T-helper 17 cell (primary cell): Measurements from ENCODE around the gene INF2. TPM values are rescaled to one million over a fixed set of nuclear protein-coding genes. Genes with fewer than 3 reads are reported as not detected.
"Not testable (repeated sequence)": the region's sequence is repeated elsewhere in the genome, so short reads cannot be mapped to it uniquely, and the experiment has no call there.

Experiments used
- ATAC-seq: fragments of 150-1000 bp; cut with Tn5 transposase; 2 replicates; pipeline ENCODE4 v1.10.0; 2021; ENCODE audit warnings: mild to moderate bottlenecking, moderate library complexity
- DNase-seq, 3 donors: peaks; one replicate each; pipeline versions ENCODE4 v3.0.0 to v3.0.0-alpha.2; 2020 to 2021
- H3K9me3 ChIP-seq: one replicate; pipeline ENCODE4 v1.7.0; 2013; ENCODE audit warnings: low read length, mild to moderate bottlenecking; ENCODE audit not compliant: control insufficient read depth, poor library complexity, severe bottlenecking
- H3K27ac Mint-ChIP-seq: one replicate; pipeline ENCODE4 v1.8.0; 2022; ENCODE audit warnings: mild to moderate bottlenecking, moderate library complexity, mixed read lengths
- H3K27me3 Mint-ChIP-seq: one replicate; pipeline ENCODE4 v1.8.0; 2022; ENCODE audit warnings: mixed read lengths
- H3K36me3 Mint-ChIP-seq: one replicate; pipeline ENCODE4 v1.8.0; 2022; ENCODE audit warnings: low read depth, mixed read lengths
- H3K4me1 Mint-ChIP-seq: one replicate; pipeline ENCODE4 v1.8.0; 2022; ENCODE audit warnings: mild to moderate bottlenecking, mixed read lengths
- H3K4me3 Mint-ChIP-seq: one replicate; pipeline ENCODE4 v1.8.0; 2022; ENCODE audit warnings: mild to moderate bottlenecking, moderate library complexity, mixed read lengths
- total RNA-seq, 4 donors: library from RNA in 2 of 4; stranded (reverse) in 2 of 4; gene quantifications; one replicate each; pipeline ENCODE4 v1.2.3 and lab custom pipeline; 2022 to 2026

The INF2 gene
- total RNA-seq, 2 donors from 2014 or later, result 61.0 to 76.1 TPM

DNA sequence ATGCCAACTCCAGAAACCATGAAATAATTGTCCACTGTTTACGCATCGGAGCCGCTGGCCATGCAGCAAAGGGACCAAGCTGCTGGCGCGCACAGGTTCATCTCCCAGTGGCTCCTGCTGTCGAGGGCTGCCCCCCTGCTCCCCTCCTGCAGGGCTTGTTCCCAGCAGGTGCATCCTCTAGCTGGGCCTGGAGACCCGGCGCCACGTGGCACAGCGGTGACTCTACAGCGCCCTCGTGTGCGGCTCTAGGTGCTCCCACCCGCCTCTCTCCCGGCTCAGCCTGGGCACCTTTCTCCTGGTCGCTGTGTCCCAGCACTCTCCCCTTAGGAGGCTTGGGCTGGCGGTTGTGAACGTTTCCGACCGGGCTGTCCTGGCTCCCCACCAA lies 37.5 kb upstream of the INF2 start:
- Mint-ChIP-seq H3K36me3 (no peaks in the 10 kb centered on the region), H3K27me3 (peaks cover 11% of the 10 kb centered on the region), H3K4me3 (no peak overlapping the region), H3K27ac (peak overlapping the region; percentile 27), H3K4me1 (peaks cover 4% of the 10 kb centered on the region)
- DNase-seq, result no peak
- no peak for ATAC-seq
- no peaks in the 10 kb centered on the region for H3K9me3 ChIP-seq

DNA sequence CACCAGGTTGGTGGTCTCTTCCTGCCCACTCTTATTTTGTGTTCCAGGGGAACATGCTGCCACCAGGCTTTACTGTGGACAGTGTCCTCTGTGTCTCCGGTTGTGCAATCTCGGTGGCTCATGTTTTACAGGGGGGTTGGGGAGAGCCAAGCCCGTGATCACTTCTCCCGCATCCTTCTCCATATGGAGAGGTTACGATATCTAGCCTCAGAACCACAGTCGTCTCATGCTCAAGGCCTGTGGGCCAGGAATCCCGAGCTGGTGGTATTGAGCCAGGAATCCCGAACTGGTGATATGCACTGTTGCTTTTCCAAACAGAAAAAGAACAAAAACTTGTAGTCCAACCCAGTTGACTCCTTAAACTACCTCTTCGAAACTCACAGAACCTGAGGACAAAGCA lies 37.0 kb upstream of the INF2 start:
- no peaks in the 10 kb centered on the region for H3K36me3 Mint-ChIP-seq
- no peaks in the 10 kb centered on the region for H3K9me3 ChIP-seq
- peak overlapping the region; percentile 27 for H3K27ac Mint-ChIP-seq
- H3K4me1 Mint-ChIP-seq, result peaks cover 4% of the 10 kb centered on the region
- DNase-seq (no peak), ATAC-seq (no peak)
- H3K4me3 Mint-ChIP-seq, result no peak overlapping the region
- peaks cover 11% of the 10 kb centered on the region for H3K27me3 Mint-ChIP-seq

DNA sequence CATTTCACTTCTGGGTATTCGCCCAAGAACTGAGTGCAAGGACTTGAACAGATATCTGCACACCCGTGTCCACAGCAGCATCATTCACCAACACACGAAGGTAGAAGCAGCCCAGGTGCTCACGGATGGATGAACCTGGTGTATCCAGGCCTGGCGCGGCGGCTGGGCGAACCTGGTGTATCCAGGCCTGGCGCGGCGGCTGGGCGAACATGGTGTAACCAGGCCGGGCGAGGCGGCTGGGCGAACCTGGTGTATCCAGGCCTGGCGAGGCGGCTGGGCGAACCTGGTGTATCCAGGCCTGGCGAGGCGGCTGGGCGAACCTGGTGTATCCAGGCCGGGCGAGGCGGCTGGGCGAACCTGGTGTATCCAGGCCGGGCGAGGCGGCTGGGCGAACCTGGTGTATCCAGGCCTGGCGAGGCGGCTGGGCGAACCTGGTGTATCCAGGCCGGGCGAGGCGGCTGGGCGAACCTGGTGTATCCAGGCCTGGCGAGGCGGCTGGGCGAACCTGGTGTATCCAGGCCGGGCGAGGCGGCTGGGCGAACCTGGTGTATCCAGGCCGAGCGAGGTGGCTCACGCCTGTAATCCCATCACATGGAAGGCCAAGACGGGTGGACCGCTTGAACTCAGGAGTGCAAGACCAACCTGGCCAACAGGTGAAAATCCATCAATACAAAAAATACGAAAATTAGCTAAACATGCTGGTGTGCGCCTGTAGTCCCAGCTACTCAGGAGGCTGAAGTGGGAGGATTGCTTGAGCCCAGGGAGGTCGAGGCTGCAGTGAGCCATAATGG lies 36.1 kb upstream of the INF2 start:
- H3K4me3 Mint-ChIP-seq, DNase-seq, H3K36me3 Mint-ChIP-seq, H3K27ac Mint-ChIP-seq, ATAC-seq, H3K9me3 ChIP-seq, H3K4me1 Mint-ChIP-seq: not testable (repeated sequence)
- peaks cover 11% of the 10 kb centered on the region for H3K27me3 Mint-ChIP-seq

DNA sequence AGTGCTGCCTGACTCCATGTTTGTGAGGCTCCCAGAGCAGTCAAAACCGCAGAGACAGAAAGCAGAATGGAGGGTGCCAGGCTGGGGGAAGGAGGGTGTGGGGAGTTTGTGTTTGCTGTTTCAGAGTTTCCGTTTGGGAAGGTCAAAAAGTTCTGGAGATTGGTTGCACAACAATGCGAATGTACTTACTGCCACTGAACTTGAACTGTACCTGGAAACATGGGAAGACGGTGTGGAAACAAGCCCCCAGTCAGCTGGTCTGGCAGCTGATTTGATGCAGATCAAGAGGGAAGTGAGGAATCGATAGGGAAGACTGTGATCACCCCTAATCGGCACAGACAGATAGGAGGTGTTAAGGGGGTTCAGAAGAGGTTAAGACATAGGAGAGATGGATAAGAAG lies 35.3 kb upstream of the INF2 start:
- no peaks in the 10 kb centered on the region for H3K9me3 ChIP-seq
- Mint-ChIP-seq H3K4me1 (peaks cover 4% of the 10 kb centered on the region), H3K36me3 (no peaks in the 10 kb centered on the region), H3K27ac (no peak overlapping the region), H3K4me3 (no peak overlapping the region), H3K27me3 (peaks cover 11% of the 10 kb centered on the region)
- ATAC-seq, result no peak
- no peak for DNase-seq

DNA sequence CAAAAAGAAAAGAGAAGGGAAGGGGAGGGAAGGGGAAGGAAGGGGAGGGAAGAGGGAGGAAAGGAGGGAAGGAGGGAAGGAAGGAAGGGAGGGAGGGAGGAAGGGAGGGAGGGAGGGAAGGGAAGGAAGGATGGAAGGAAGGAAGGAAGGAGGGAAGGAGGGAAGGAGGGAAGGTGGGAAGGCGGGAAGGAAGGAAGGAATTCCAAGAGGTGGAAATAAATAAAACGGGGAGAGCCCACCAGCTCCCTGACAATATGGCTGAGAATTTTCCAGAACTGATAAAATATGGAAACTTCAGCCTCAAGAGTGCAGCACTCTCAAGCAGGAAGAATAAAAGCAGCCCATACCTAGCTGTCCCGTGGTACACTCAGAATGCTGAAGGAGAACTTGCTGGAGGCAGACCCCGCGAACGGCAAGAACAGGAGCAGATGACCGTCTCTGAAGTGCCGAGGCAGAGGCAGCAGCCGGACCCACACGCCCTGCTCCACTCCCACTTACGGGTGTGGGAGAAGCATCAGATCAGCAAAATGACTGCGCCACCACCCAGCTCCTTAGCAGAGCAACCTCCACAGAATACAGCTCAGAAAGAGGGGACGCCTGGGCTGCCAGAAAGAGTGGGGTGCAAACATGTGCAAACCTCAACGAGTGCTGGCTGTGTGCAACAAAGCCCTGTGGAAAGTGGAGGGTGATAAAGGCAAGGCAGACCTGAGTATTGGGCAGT lies 34.1 kb upstream of the INF2 start:
- Mint-ChIP-seq H3K27me3 (peaks cover 8% of the 10 kb centered on the region), H3K36me3 (no peaks in the 10 kb centered on the region), H3K4me3 (no peak overlapping the region), H3K4me1 (peaks cover 4% of the 10 kb centered on the region), H3K27ac (peak overlapping the region; percentile 70)
- ATAC-seq (no peak), DNase-seq (no peak)
- no peaks in the 10 kb centered on the region for H3K9me3 ChIP-seq

DNA sequence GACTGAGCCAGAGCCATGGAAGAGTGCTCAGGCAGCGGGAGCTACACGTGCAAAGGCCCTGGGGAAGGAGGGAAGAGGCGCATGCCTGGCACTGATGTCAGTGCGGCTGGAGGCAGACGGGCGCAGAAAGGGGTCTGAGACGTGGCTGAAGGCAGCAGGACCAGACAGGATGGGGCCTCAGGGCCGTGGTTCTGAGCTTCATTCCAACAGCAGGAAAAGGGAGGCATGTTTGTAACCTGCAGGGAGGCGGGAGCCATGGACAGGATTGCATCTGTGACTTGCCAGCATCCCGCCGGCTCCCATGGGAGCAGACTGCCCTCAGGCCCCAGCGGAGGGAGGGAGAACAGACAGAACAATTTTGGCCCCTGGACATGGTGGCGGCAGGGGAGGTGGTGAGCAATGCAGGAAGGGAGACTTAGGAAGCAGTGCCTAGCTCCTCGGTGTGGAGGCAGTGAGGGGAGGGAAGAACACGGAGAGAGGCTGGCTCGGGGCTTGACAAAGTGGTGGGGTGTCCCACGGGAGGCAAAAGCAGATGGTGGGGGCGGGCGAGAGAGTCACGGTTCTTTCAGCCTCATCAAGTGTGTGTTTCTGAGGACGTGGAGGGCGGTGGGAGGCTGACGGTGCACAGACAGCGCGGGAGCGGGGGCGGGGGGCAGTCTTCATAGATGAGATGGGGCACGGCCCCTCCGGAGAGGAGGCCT lies 33.3 kb upstream of the INF2 start:
- peak overlapping the region; percentile 70 for H3K27ac Mint-ChIP-seq
- DNase-seq, result no peak
- ATAC-seq, result no peak
- H3K4me3 Mint-ChIP-seq, result no peak overlapping the region
- peaks cover 4% of the 10 kb centered on the region for H3K4me1 Mint-ChIP-seq
- H3K27me3 Mint-ChIP-seq, result peaks cover 15% of the 10 kb centered on the region
- H3K36me3 Mint-ChIP-seq, result no peaks in the 10 kb centered on the region
- H3K9me3 ChIP-seq, result no peaks in the 10 kb centered on the region

DNA sequence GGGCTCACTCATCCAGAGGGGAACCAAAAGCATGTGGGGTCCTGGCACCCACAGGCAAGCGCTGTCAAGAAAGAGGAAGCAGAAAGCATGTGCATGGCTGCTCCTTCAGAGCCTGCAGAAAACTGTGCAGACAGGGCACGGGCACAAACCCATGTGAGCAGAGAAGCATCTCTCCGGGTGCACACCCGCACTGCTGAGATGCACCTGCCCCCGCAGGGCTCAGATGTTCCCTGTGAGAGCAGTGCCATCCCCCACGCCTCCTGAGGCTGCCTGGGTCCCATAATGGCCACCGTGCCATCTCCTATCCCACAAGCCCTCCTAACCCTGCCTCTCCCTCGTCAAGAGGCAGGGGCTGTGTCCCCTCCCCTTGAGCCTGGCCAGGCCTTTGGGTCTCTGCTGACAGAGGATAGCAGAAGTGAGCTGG lies 32.3 kb upstream of the INF2 start:
- no peaks in the 10 kb centered on the region for H3K36me3 Mint-ChIP-seq
- H3K4me3 Mint-ChIP-seq, result no peak overlapping the region
- peaks cover 20% of the 10 kb centered on the region for H3K27me3 Mint-ChIP-seq
- no peaks in the 10 kb centered on the region for H3K9me3 ChIP-seq
- H3K4me1 Mint-ChIP-seq, result peaks cover 4% of the 10 kb centered on the region
- DNase-seq (no peak), ATAC-seq (peak; percentile 70)
- H3K27ac Mint-ChIP-seq, result no peak overlapping the region

DNA sequence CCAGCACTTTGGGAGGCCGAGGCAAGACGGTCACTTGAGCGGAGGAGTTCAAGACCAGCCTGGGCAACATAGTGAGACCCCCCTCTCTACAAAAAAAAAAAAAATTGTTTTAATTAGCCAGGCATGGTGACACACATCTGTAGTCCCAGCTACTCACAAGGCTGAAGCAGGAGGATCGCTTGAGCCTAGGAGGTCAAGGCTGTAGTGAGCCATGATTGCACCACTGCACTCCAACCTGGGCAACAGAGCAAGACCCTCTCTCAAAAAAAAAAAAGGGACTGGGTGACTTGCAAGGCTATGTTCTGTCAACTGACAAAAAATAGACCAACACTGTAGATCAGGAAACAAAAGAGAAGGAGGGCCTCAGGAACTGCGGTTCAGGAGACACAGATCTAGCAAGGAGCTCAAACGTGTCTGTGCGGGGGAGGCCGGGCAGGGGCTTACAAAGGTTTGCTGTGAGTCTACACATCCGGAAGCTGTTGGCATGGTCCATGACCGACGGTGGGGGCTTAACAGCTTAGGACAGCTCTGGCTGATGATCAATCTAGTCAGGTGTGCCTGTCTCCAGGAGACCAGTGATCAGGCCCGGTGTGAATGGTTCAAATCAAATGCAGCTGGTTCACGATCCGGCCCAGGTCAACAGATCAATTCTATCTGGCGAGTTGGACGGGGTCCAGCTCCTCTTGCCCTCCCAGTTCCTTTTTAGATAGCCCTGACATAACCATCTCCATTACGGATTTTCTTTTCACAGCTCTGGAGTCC lies 31.7 kb upstream of the INF2 start:
- no peak overlapping the region for H3K27ac Mint-ChIP-seq
- ATAC-seq (peak; percentile 55), DNase-seq (no peak)
- H3K9me3 ChIP-seq, result no peaks in the 10 kb centered on the region
- H3K4me3 Mint-ChIP-seq, result no peak overlapping the region
- H3K4me1 Mint-ChIP-seq, result peaks cover 4% of the 10 kb centered on the region
- H3K27me3 Mint-ChIP-seq, result peaks cover 20% of the 10 kb centered on the region
- no peaks in the 10 kb centered on the region for H3K36me3 Mint-ChIP-seq

DNA sequence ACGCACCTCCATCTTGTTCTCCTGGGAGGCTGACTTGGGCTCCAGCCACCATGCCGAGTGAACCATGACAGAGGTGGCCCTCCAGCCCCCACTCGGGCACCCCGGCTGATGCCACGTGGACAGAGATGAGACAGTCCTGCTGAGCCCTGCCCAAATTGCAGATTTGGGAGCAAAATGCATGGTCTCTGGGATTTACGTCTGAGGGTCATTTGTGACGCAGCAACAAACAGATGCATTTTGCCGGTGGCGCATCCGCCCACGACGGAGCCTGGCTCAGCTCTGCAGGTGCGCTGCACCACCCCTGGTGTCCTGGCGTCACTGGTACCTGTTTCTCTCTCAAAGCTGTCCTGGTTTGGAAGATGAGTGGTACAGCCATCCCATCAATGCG lies 31.1 kb upstream of the INF2 start:
- H3K4me1 Mint-ChIP-seq, result peaks cover 4% of the 10 kb centered on the region
- no peak overlapping the region for H3K4me3 Mint-ChIP-seq
- DNase-seq (no peak), ATAC-seq (peak; percentile 15)
- peaks cover 20% of the 10 kb centered on the region for H3K27me3 Mint-ChIP-seq
- no peaks in the 10 kb centered on the region for H3K9me3 ChIP-seq
- no peaks in the 10 kb centered on the region for H3K36me3 Mint-ChIP-seq
- no peak overlapping the region for H3K27ac Mint-ChIP-seq

DNA sequence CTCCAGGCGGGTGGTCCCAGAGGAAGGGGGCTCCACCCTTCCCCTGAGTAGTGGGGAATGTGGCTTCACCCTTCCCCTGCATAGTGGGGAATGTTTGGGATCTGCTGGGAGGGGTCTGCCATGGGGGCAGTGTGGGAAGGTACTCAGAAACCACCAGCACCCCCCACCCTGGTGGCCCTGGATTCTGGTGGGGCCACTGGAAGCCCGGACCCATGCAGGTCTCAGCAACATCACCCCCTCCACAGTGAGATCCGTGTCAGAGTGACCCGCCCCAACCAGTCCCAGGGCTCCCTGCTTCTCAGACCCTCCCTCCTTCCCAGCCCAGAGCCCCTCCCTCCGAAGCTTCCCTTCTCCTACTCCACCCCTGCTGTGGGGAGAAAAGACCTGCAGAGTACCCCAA lies 30.3 kb upstream of the INF2 start:
- ATAC-seq, result no peak

DNA sequence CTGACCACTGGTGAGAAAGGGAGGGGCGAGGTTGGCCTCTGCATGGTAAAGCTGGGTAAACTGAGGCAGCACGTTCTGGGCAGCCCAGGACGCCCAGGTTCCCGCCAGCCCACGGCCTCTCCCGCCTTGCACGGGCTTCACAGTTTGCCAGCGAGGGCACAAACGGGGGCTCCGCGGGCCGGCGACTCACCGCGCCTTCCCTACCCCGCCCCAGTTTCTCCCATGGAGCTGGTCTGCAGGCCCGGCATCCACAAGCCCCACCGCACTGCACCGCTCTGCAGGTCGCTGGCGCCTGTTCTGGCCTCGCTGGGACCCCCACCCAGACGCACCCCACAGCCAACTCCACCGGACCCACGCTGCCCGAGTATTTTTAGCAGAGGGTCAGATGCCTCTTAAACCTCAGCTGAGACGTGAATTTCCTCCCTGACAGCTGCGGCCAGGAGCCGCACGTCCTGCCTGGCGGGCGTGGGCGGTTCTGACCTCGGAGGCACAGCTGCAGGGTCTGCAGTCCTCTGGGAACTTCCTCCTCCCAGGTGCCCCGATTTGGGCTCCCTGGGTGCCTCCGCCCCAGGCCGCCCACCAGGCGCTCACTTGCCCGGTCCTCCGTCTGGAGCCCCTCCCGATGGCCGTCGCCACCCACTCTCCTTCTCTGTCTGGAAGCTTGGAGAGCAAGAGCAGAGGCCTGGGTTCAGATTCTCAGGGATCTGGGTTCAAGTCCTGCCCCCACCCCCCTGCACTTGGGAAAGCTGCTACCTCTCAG lies 29.5 kb upstream of the INF2 start:
- Mint-ChIP-seq H3K27me3 (peaks cover 23% of the 10 kb centered on the region), H3K27ac (peak overlapping the region; percentile 57)
- DNase-seq, result no peak

More for the DNA sequence above, 30.3 kb upstream of the INF2 start:
- H3K4me1 Mint-ChIP-seq, result peaks cover 6% of the 10 kb centered on the region
- no peaks in the 10 kb centered on the region for H3K9me3 ChIP-seq
- H3K36me3 Mint-ChIP-seq, result no peaks in the 10 kb centered on the region
- no peak for DNase-seq
- H3K4me3 Mint-ChIP-seq, result no peak overlapping the region
- peaks cover 20% of the 10 kb centered on the region for H3K27me3 Mint-ChIP-seq
- H3K27ac Mint-ChIP-seq, result no peak overlapping the region

DNA sequence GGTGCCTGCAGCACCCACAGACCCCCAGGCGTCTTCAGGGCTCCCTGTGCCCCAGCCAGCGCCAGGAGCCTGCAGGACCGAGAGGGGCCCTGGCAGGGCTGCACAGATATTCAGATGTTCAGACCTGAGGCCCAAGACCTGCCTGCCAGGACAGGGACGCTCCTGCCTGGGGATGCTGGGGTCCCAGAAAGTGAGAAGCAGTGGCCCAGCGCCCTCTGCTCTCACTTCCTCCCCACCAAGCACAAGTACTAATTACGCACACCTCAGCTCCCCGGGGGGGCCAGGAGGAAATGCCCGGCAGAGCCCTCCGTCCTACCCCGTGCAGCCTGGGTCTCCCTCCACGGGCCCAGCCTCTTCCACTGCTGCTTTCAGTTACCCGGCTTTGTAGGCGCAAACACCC lies 28.8 kb upstream of the INF2 start:
- no peaks in the 10 kb centered on the region for H3K9me3 ChIP-seq
- Mint-ChIP-seq H3K27ac (peak overlapping the region; percentile 57), H3K4me3 (no peak overlapping the region), H3K4me1 (peaks cover 21% of the 10 kb centered on the region), H3K27me3 (peaks cover 28% of the 10 kb centered on the region), H3K36me3 (peaks cover 3% of the 10 kb centered on the region)
- ATAC-seq (peak; percentile 22), DNase-seq (no peak)

More for the DNA sequence above, 29.5 kb upstream of the INF2 start:
- no peaks in the 10 kb centered on the region for H3K9me3 ChIP-seq
- Mint-ChIP-seq H3K4me3 (no peak overlapping the region), H3K4me1 (peaks cover 14% of the 10 kb centered on the region), H3K36me3 (no peaks in the 10 kb centered on the region)
- no peak for ATAC-seq
